WI38 (cell line): Measurements from ENCODE around the gene RALGAPA2.

ENCODE experiments used
- H3K4me3 ChIP-seq: 2 replicates; pipeline ENCODE4 v1.5.1; 2011; ENCODE audit warnings: low read depth, mild to moderate bottlenecking, control low read depth, low read length
- CTCF ChIP-seq: IDR thresholded peaks from 2 replicates; pipeline ENCODE4 v1.5.1; 2012; ENCODE audit warnings: low read depth, mild to moderate bottlenecking, control low read depth, low read length

RALGAPA2 gene

GRCh38 chr20:20692587-20692986 is 19.9 kb downstream of the RALGAPA2 start:
- TF ChIP-seq CTCF, result no peak
- H3K4me3 ChIP-seq, result no peak overlapping the region

- H3K4me3 ChIP-seq, result no peak overlapping the region
- no peak for TF ChIP-seq CTCF
Measured at GRCh38 chr20:20691477-20692235, 20.8 kb downstream of the RALGAPA2 start.

- H3K4me3 ChIP-seq, result no peak overlapping the region
- no peak for TF ChIP-seq CTCF
Measured at GRCh38 chr20:20690676-20691476, 21.6 kb downstream of the RALGAPA2 start.

- no peak overlapping the region for H3K4me3 ChIP-seq
- TF ChIP-seq CTCF, result no peak
Measured at GRCh38 chr20:20687319-20687718, 25.1 kb downstream of the RALGAPA2 start.

GRCh38 chr20:20685635-20686034 is 26.8 kb downstream of the RALGAPA2 start:
- TF ChIP-seq CTCF, result no peak

GRCh38 chr20:20683481-20684321 is 28.7 kb downstream of the RALGAPA2 start:
- no peak overlapping the region for H3K4me3 ChIP-seq
- TF ChIP-seq CTCF, result no peak

More at GRCh38 chr20:20685635-20686034, 26.8 kb downstream of the RALGAPA2 start:
- H3K4me3 ChIP-seq, result no peak overlapping the region
